Mucosa of stomach (tissue), 1 donor: ENCODE measurements around the gene SAAL1.

Experiments
- H3K27me3 ChIP-seq: one replicate; pipeline ENCODE4 v1.7.0; 2013; ENCODE audit warnings: mild to moderate bottlenecking, low read length; ENCODE audit not compliant: control insufficient read depth, insufficient read depth
- H3K36me3 ChIP-seq: one replicate; pipeline ENCODE4 v1.7.0; 2013; ENCODE audit warnings: low read length; ENCODE audit not compliant: control insufficient read depth, insufficient read depth
- H3K4me1 ChIP-seq: one replicate; pipeline ENCODE4 v1.7.0; 2013; ENCODE audit warnings: mild to moderate bottlenecking, low read length; ENCODE audit not compliant: control insufficient read depth, insufficient read depth
- H3K4me3 ChIP-seq: one replicate; pipeline ENCODE4 v1.7.0; 2013; ENCODE audit warnings: low read length
- H3K9ac ChIP-seq: one replicate; pipeline ENCODE4 v1.7.0; 2013; ENCODE audit warnings: mild to moderate bottlenecking, low read length, moderate library complexity
- H3K9me3 ChIP-seq: one replicate; pipeline ENCODE4 v1.7.0; 2013; ENCODE audit warnings: mild to moderate bottlenecking, low read length, moderate library complexity; ENCODE audit not compliant: control insufficient read depth
- donor health status: Pancreatic carcinoma.

Gene SAAL1

GRCh38 chr11:18111005-18111404 is 5.1 kb upstream of the SAAL1 start:
- Histone ChIP-seq H3K9me3 (no peaks in the 10 kb centered on the region), H3K9ac (no peak overlapping the region), H3K4me1 (no peaks in the 10 kb centered on the region), H3K4me3 (no peak overlapping the region), H3K36me3 (no peaks in the 10 kb centered on the region), H3K27me3 (peaks cover 18% of the 10 kb centered on the region)

DNA sequence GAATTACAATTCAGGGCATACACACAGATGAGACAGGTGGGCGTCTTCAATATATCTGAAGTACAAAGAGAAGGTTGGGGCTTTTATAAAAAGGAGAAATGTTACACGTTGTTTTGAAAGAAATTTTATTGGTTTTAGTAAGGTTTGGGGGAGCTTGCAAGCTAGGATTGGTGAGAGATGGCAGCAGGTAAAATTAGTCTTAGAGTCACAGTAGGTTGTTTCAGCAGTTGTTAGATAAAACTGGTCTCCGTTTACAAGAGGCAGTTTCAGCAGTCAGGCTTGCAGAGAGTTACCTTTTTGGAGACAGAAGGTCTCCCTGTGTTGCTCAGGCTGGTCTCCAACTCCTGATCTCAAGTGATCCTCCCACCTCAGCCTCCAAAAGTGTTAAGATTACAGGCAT is 2.4 kb upstream of the SAAL1 start:
- Histone ChIP-seq H3K27me3 (peaks cover 9% of the 10 kb centered on the region), H3K36me3 (no peaks in the 10 kb centered on the region), H3K4me1 (no peaks in the 10 kb centered on the region), H3K9ac (no peak overlapping the region), H3K9me3 (no peaks in the 10 kb centered on the region), H3K4me3 (no peak overlapping the region)

DNA sequence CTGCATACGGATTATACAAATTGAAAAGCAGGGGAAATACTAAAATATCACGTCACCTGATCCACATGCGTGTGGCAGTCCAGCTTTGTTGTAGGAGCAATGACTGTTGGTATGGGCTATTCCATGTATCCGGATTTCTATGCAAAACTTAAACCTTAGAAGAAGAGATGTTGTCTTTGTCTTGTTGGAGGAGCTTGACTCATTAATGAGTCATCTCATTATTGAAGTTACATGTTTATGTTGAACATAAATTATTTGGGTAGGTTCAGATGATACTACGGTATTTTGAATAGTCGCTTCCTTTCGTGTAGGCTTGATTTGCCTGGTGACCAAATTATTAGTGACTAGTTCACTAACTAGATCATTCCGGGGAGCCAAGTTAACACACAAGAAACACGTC is 806 bp upstream of the SAAL1 start:
- no peaks in the 10 kb centered on the region for H3K36me3 ChIP-seq
- no peak overlapping the region for H3K9ac ChIP-seq
- no peak overlapping the region for H3K4me3 ChIP-seq

GRCh38 chr11:18105086-18105801 is 638 bp downstream of the SAAL1 start:
- no peaks in the 10 kb centered on the region for H3K9me3 ChIP-seq

More for the DNA sequence above, 806 bp upstream of the SAAL1 start:
- Histone ChIP-seq H3K27me3 (peaks cover 5% of the 10 kb centered on the region), H3K4me1 (no peaks in the 10 kb centered on the region), H3K9me3 (no peaks in the 10 kb centered on the region)

DNA sequence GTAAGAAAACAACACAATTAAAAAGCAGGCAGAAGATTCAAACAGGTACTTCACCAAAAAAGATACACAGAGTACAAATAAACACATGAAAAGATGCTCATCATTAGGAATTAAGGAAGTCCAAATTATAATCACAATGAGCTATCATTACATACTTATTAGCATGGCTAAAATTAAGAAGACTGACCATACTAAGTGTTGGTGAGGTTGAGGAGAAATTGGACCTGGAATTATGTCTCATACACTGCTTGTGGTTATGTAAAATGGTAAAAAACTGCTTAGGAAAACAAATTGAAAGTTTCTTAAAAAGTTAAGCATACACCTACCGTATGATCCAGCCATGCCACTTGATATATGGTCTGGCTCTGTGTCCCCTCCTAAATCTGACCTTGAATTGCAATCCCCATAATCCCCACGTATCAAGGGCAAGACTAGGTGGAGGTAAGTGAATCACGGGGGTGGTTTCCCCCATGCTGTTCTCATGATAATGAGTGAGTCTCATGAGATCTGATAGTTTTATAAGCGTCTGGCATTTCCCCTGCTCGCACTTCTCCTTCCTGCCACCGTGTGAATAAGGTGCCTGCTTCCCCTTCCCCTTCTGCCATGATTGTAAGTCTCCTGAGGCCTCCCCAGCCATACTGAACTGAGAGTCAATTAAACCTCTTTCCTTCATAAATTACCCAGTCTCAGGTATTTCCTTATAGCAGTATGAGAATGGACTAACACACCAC is 4.8 kb downstream of the SAAL1 start:
- Histone ChIP-seq H3K9me3 (no peaks in the 10 kb centered on the region), H3K36me3 (no peaks in the 10 kb centered on the region)

More at GRCh38 chr11:18105086-18105801, 638 bp downstream of the SAAL1 start:
- Histone ChIP-seq H3K36me3 (no peaks in the 10 kb centered on the region), H3K27me3 (peaks cover 2% of the 10 kb centered on the region), H3K4me1 (no peaks in the 10 kb centered on the region), H3K4me3 (peak overlapping the region; percentile 61), H3K9ac (peak overlapping the region; percentile 84)

GRCh38 chr11:18093959-18094358 is 11.9 kb downstream of the SAAL1 start:
- peaks cover 8% of the 10 kb centered on the region for H3K4me1 ChIP-seq
- H3K36me3 ChIP-seq = no peaks in the 10 kb centered on the region
- H3K9me3 ChIP-seq = no peaks in the 10 kb centered on the region
- H3K9ac ChIP-seq = no peak overlapping the region
- no peaks in the 10 kb centered on the region for H3K27me3 ChIP-seq
- no peak overlapping the region for H3K4me3 ChIP-seq

More for the DNA sequence above, 4.8 kb downstream of the SAAL1 start:
- no peak overlapping the region for H3K4me3 ChIP-seq
- H3K27me3 ChIP-seq = no peaks in the 10 kb centered on the region
- H3K4me1 ChIP-seq = no peaks in the 10 kb centered on the region
- H3K9ac ChIP-seq = no peak overlapping the region

DNA sequence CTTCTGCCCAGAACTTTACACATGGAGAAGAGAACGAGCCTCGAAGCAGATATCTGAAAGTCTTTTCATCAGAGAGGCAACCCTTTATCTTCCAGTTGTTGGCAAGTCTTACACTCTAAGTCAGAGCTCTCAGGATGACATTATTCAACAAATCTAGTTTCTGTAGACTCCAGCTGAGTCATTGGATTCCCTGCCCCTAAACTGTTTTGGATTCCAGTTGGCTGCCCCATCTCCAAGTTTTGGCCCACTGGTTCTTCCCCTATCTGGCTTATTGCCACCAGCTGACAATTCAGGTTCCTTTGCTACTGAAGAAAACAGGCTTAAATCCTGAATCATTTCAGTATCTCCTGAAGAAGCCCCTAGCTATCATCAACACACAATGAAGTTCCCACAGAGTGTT is 14.2 kb downstream of the SAAL1 start:
- H3K4me3 ChIP-seq = no peak overlapping the region
- H3K9ac ChIP-seq = no peak overlapping the region
- no peaks in the 10 kb centered on the region for H3K27me3 ChIP-seq
- H3K36me3 ChIP-seq = no peaks in the 10 kb centered on the region
- H3K4me1 ChIP-seq = peaks cover 8% of the 10 kb centered on the region
- H3K9me3 ChIP-seq = no peaks in the 10 kb centered on the region

DNA sequence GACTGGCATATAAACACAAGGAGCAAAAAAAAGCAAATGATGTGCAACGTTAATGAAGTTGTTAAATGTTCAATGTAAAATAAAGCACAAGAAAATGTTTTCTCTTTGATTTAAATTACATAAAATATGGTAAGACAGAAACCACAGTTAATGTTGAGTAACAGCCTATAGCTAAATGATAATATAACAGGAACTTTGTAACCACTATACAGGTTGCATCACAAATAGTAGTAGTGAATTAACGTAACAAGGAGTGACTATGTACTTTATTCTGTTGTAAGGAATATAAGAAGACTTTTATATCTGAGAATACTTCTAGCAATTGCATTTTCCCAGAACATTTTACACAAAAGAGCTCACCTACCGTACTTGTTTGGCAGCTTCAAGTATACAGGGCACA is 16.9 kb downstream of the SAAL1 start:
- Histone ChIP-seq H3K9ac (no peak overlapping the region), H3K27me3 (no peaks in the 10 kb centered on the region), H3K4me3 (no peak overlapping the region), H3K9me3 (no peaks in the 10 kb centered on the region), H3K36me3 (no peaks in the 10 kb centered on the region), H3K4me1 (peaks cover 4% of the 10 kb centered on the region)

DNA sequence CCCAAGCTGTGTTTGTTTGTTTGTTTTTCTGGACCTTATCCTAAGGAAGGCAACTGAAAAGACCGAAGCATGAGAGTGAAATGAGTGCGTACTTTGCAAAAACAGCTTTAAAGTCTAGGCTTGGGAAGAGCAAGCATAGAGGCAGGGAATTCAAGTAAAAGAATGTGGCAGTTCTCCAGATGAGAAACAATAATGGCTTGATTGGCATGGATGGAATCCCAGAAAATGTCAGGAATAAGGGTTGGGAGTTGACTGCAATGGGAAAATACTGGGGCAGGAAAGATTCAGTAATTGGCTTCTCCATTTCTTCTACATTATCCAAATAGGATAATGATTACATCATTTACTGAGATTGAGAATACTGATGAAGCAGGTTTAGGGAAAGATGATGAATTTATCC is 17.5 kb downstream of the SAAL1 start:
- no peak overlapping the region for H3K9ac ChIP-seq
- H3K9me3 ChIP-seq = no peaks in the 10 kb centered on the region
- H3K36me3 ChIP-seq = no peaks in the 10 kb centered on the region
- H3K4me3 ChIP-seq = no peak overlapping the region
- no peaks in the 10 kb centered on the region for H3K27me3 ChIP-seq
- H3K4me1 ChIP-seq = no peaks in the 10 kb centered on the region

- Histone ChIP-seq H3K9ac (no peak overlapping the region), H3K4me1 (no peaks in the 10 kb centered on the region), H3K27me3 (no peaks in the 10 kb centered on the region), H3K4me3 (no peak overlapping the region), H3K9me3 (no peaks in the 10 kb centered on the region), H3K36me3 (no peaks in the 10 kb centered on the region)
These were observed 24.3 kb downstream of the SAAL1 start for GRCh38 chr11:18081551-18081950.

DNA sequence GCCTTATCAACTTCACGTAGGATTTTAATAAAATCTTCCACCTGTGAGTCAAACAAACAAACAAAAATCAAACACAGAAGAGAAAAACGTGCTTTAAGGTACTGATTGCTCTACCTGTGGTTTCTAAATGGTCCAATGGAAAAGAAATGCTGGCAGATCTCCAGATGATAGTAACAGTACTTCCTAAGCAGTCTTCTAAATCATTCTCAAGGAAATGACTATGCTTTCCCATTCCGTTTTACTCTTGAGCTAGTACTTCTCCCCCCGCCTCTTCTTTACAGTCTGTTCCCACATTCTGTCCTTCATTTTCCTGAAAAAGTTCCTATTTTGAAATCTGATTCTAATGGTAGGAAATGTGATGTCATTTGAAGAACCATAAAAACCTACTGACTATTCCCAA is 25.4 kb downstream of the SAAL1 start:
- Histone ChIP-seq H3K27me3 (no peaks in the 10 kb centered on the region), H3K9ac (no peak overlapping the region), H3K36me3 (no peaks in the 10 kb centered on the region), H3K4me3 (no peak overlapping the region), H3K4me1 (no peaks in the 10 kb centered on the region), H3K9me3 (no peaks in the 10 kb centered on the region)

DNA sequence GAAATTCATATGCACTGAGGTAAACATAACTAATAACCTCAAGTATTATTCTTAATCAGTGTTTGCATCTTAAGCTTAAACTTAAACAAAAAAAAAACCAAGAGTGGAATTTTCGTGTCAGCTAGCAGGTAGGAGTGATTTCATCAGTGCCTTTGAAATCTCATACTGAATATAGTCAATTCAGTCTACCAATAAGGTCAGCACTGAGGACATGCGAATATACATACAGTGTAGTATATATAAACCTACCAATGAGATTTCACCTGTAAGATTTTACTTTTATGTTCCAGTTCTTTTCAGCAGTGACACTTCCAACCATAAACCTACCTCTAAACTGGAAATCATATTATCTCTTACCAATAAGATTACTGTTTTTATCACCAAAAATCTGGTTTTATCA is 27.0 kb downstream of the SAAL1 start:
- Histone ChIP-seq H3K9me3 (no peaks in the 10 kb centered on the region), H3K27me3 (no peaks in the 10 kb centered on the region), H3K36me3 (no peaks in the 10 kb centered on the region), H3K4me1 (no peaks in the 10 kb centered on the region), H3K9ac (no peak overlapping the region), H3K4me3 (no peak overlapping the region)
